AG09309 (cell line): Measurements from ENCODE around the gene ZNF839.

Source experiments
- DNase-seq: peaks from one replicate; pipeline ENCODE4 v3.0.0-alpha.2; 2010; ENCODE audit warnings: low read depth
- H3K4me3 ChIP-seq: 2 replicates; pipeline ENCODE4 v1.5.1; 2011; ENCODE audit warnings: mild to moderate bottlenecking, low read depth, low read length, moderate library complexity; ENCODE audit not compliant: control insufficient read depth
- CTCF ChIP-seq: IDR thresholded peaks from 2 replicates; pipeline ENCODE4 v1.5.1; 2011; ENCODE audit warnings: mild to moderate bottlenecking, low read depth, low read length, inconsistent platforms; ENCODE audit not compliant: insufficient read depth, control insufficient read depth; ENCODE audit errors: missing control alignments

The ZNF839 gene

GRCh38 chr14:102338724-102339123, 19.2 kb downstream of the ZNF839 start:
- DNase-seq: no peak
- no peak for TF ChIP-seq CTCF

GRCh38 chr14:102341566-102341965, 22.0 kb downstream of the ZNF839 start:
- no peak for TF ChIP-seq CTCF
- DNase-seq: no peak
- no peak overlapping the region for H3K4me3 ChIP-seq

More at GRCh38 chr14:102338724-102339123, 19.2 kb downstream of the ZNF839 start:
- no peak overlapping the region for H3K4me3 ChIP-seq

GRCh38 chr14:102342238-102342637, 22.7 kb downstream of the ZNF839 start:
- H3K4me3 ChIP-seq: no peak overlapping the region
- no peak for TF ChIP-seq CTCF
- no peak for DNase-seq

GRCh38 chr14:102344084-102344483, 24.5 kb downstream of the ZNF839 start:
- no peak for DNase-seq
- H3K4me3 ChIP-seq: no peak overlapping the region
- no peak for TF ChIP-seq CTCF

- no peak for TF ChIP-seq CTCF
- no peak for DNase-seq
- H3K4me3 ChIP-seq: no peak overlapping the region
Observed at GRCh38 chr14:102344485-102344884, 24.9 kb downstream of the ZNF839 start.

GRCh38 chr14:102345232-102345631, 25.7 kb downstream of the ZNF839 start:
- H3K4me3 ChIP-seq: no peak overlapping the region
- no peak for TF ChIP-seq CTCF
- DNase-seq: no peak

- no peak overlapping the region for H3K4me3 ChIP-seq
- no peak for TF ChIP-seq CTCF
- no peak for DNase-seq
Observed at GRCh38 chr14:102346645-102347044, 27.1 kb downstream of the ZNF839 start.
